Progenitor cell of endocrine pancreas (in vitro differentiated cells): ENCODE data around the gene C21orf58. TPM values are rescaled to one million over a fixed set of nuclear protein-coding genes. Genes with fewer than 3 reads are reported as not detected.

ENCODE experiments used
- DNase-seq: peaks from one replicate; pipeline ENCODE4 v3.0.0; 2021; ENCODE audit warnings: low spot score; ENCODE audit not compliant: unreplicated experiment
- H3K27ac Mint-ChIP-seq: 2 replicates; pipeline ENCODE4 v1.8.0; 2021; ENCODE audit warnings: mild to moderate bottlenecking, moderate library complexity, mixed read lengths
- H3K27me3 Mint-ChIP-seq: 2 replicates; pipeline ENCODE4 v1.8.0; 2021; ENCODE audit warnings: mixed read lengths
- H3K36me3 Mint-ChIP-seq: 2 replicates; pipeline ENCODE4 v1.8.0; 2022; ENCODE audit warnings: mixed read lengths; ENCODE audit not compliant: insufficient read depth
- H3K4me1 Mint-ChIP-seq: 2 replicates; pipeline ENCODE4 v1.8.0; 2021; ENCODE audit warnings: low read depth, mixed read lengths
- H3K4me3 Mint-ChIP-seq: 2 replicates; pipeline ENCODE4 v1.8.0; 2021; ENCODE audit warnings: low read depth, mild to moderate bottlenecking, moderate library complexity, mixed read lengths
- H3K9me3 Mint-ChIP-seq: 2 replicates; pipeline ENCODE4 v1.8.0; 2021; ENCODE audit warnings: low read depth, mixed read lengths
- CTCF ChIP-seq: fragments of 200-600 bp; sonication (generic); IDR thresholded peaks from one replicate; pipeline ENCODE4 v1.5.0; 2021; ENCODE audit warnings: antibody characterized with exemption, mild to moderate bottlenecking; ENCODE audit not compliant: unreplicated experiment
- total RNA-seq: library from RNA; stranded (reverse); gene quantifications from 2 replicates; pipeline ENCODE4 v1.2.1, GENCODE V29; 2021

The C21orf58 gene
- total RNA-seq, 1 donor from 2014 or later, result 31.5 TPM

- Mint-ChIP-seq H3K4me3 (no peak overlapping the region), H3K27me3 (no peaks in the 10 kb centered on the region), H3K36me3 (peaks cover 15% of the 10 kb centered on the region), H3K9me3 (no peaks in the 10 kb centered on the region), H3K27ac (peak overlapping the region; percentile 20), H3K4me1 (no peaks in the 10 kb centered on the region)
- TF ChIP-seq CTCF, result no peak
- no peak for DNase-seq
Measured at GRCh38 chr21:46299167-46299566, 24.5 kb downstream of the C21orf58 start.

- TF ChIP-seq CTCF, result no peak
- no peaks in the 10 kb centered on the region for H3K4me1 Mint-ChIP-seq
- H3K9me3 Mint-ChIP-seq, result no peaks in the 10 kb centered on the region
- peak overlapping the region; percentile 40 for H3K4me3 Mint-ChIP-seq
- H3K27ac Mint-ChIP-seq, result no peak overlapping the region
- H3K36me3 Mint-ChIP-seq, result peaks cover 12% of the 10 kb centered on the region
- no peak for DNase-seq
- no peaks in the 10 kb centered on the region for H3K27me3 Mint-ChIP-seq
Measured at GRCh38 chr21:46297338-46298271, 26.1 kb downstream of the C21orf58 start.

- no peaks in the 10 kb centered on the region for H3K4me1 Mint-ChIP-seq
- TF ChIP-seq CTCF, result no peak
- H3K36me3 Mint-ChIP-seq, result peaks cover 21% of the 10 kb centered on the region
- no peaks in the 10 kb centered on the region for H3K9me3 Mint-ChIP-seq
- no peak overlapping the region for H3K4me3 Mint-ChIP-seq
- DNase-seq, result no peak
- no peak overlapping the region for H3K27ac Mint-ChIP-seq
- H3K27me3 Mint-ChIP-seq, result no peaks in the 10 kb centered on the region
Measured at GRCh38 chr21:46295996-46296752, 27.5 kb downstream of the C21orf58 start.

GRCh38 chr21:46295177-46295770 lies 28.4 kb downstream of the C21orf58 start:
- no peak for TF ChIP-seq CTCF
- no peaks in the 10 kb centered on the region for H3K9me3 Mint-ChIP-seq
- H3K36me3 Mint-ChIP-seq, result peaks cover 17% of the 10 kb centered on the region
- no peak overlapping the region for H3K4me3 Mint-ChIP-seq
- DNase-seq, result no peak
- no peaks in the 10 kb centered on the region for H3K27me3 Mint-ChIP-seq
- no peaks in the 10 kb centered on the region for H3K4me1 Mint-ChIP-seq
- H3K27ac Mint-ChIP-seq, result peak overlapping the region; percentile 20

- H3K4me3 Mint-ChIP-seq, result no peak overlapping the region
- H3K27ac Mint-ChIP-seq, result peak overlapping the region; percentile 76
- no peak for DNase-seq
- peaks cover 14% of the 10 kb centered on the region for H3K36me3 Mint-ChIP-seq
- TF ChIP-seq CTCF, result no peak
- no peaks in the 10 kb centered on the region for H3K9me3 Mint-ChIP-seq
- no peaks in the 10 kb centered on the region for H3K27me3 Mint-ChIP-seq
- peaks cover 2% of the 10 kb centered on the region for H3K4me1 Mint-ChIP-seq
Measured at GRCh38 chr21:46294647-46295176, 29.0 kb downstream of the C21orf58 start.
